ENCODE measurements around the gene FAM228A.

FAM228A gene

GRCh38 chr2:24159708-24160107 is 15.1 kb upstream of the FAM228A start:
- H3K4me3 ChIP-seq (ENCODE audit: low read depth, low read length), result no peak overlapping the region
- TF ChIP-seq CTCF (IDR thresholded peaks at IDR 0.05; ENCODE audit: low read depth, low read length), result no peak

- H3K4me3 ChIP-seq (ENCODE audit: low read depth, low read length), result no peak overlapping the region
- TF ChIP-seq CTCF (IDR thresholded peaks at IDR 0.05; ENCODE audit: low read depth, low read length), result no peak
Observed at GRCh38 chr2:24160761-24161160, 14.1 kb upstream of the FAM228A start.

GRCh38 chr2:24162494-24162893 is 12.4 kb upstream of the FAM228A start:
- H3K4me3 ChIP-seq (ENCODE audit: low read depth, low read length), result no peak overlapping the region
- no peak for TF ChIP-seq CTCF (IDR thresholded peaks at IDR 0.05; ENCODE audit: low read depth, low read length)

GRCh38 chr2:24163186-24163585 is 11.7 kb upstream of the FAM228A start:
- no peak overlapping the region for H3K4me3 ChIP-seq (ENCODE audit: low read depth, low read length)
- no peak for TF ChIP-seq CTCF (IDR thresholded peaks at IDR 0.05; ENCODE audit: low read depth, low read length)

GRCh38 chr2:24163601-24164000 is 11.3 kb upstream of the FAM228A start:
- no peak overlapping the region for H3K4me3 ChIP-seq (ENCODE audit: low read depth, low read length)
- no peak for TF ChIP-seq CTCF (IDR thresholded peaks at IDR 0.05; ENCODE audit: low read depth, low read length)

- TF ChIP-seq CTCF (IDR thresholded peaks at IDR 0.05; ENCODE audit: low read depth, low read length), result peak; percentile 52
- no peak overlapping the region for H3K4me3 ChIP-seq (ENCODE audit: low read depth, low read length)
Observed at GRCh38 chr2:24164416-24164973, 10.4 kb upstream of the FAM228A start.

GRCh38 chr2:24169023-24169422 is 5.8 kb upstream of the FAM228A start:
- H3K4me3 ChIP-seq (ENCODE audit: low read depth, low read length), result no peak overlapping the region
- TF ChIP-seq CTCF (IDR thresholded peaks at IDR 0.05; ENCODE audit: low read depth, low read length), result no peak

Data from WI38 (cell line).